NCI-H128 (cell line): ENCODE results near the gene RPS10.
"Not testable (repeated sequence)": the region's sequence is repeated elsewhere in the genome, so short reads cannot be mapped to it uniquely, and the experiment has no call there.

Source experiments
- DNase-seq: peaks from one replicate; lab custom pipeline; 2025; ENCODE audit not compliant: unreplicated experiment; lab: John Stamatoyannopoulos, UW

The RPS10 gene

GRCh38 chr6:34393191-34393965 is 32.5 kb downstream of the RPS10 start:
- DNase-seq, result no peak

GRCh38 chr6:34392497-34393190 is 33.2 kb downstream of the RPS10 start, which contains the start of gene NUDT3:
NUDT3 (minus strand) TSS chr6:34392669; CDS start chr6:34392362, 307 bp downstream.
- peak; percentile 87 for DNase-seq

GRCh38 chr6:34391786-34392496 is 33.9 kb downstream of the RPS10 start:
- peak; percentile 26 for DNase-seq

GRCh38 chr6:34391473-34391785 is 34.4 kb downstream of the RPS10 start:
- DNase-seq, result no peak

- DNase-seq, result no peak
These were observed 35.1 kb downstream of the RPS10 start for GRCh38 chr6:34390531-34391472.

GRCh38 chr6:34389034-34389433 is 36.8 kb downstream of the RPS10 start:
- DNase-seq, result no peak

GRCh38 chr6:34388421-34388820 is 37.4 kb downstream of the RPS10 start:
- no peak for DNase-seq

- DNase-seq, result no peak
These were observed 39.3 kb downstream of the RPS10 start for GRCh38 chr6:34386316-34387137.

- DNase-seq, result no peak
These were observed 40.1 kb downstream of the RPS10 start for GRCh38 chr6:34385793-34386195.

GRCh38 chr6:34384321-34385153 is 41.3 kb downstream of the RPS10 start:
- no peak for DNase-seq

- no peak for DNase-seq
These were observed 42.1 kb downstream of the RPS10 start for GRCh38 chr6:34383656-34384320.

GRCh38 chr6:34383161-34383631 is 42.7 kb downstream of the RPS10 start:
- no peak for DNase-seq

- DNase-seq, result no peak
These were observed 44.8 kb downstream of the RPS10 start for GRCh38 chr6:34381081-34381480.

- DNase-seq, result no peak
These were observed 47.4 kb downstream of the RPS10 start for GRCh38 chr6:34378470-34378869.

GRCh38 chr6:34377984-34378383 is 47.9 kb downstream of the RPS10 start:
- DNase-seq, result no peak

- DNase-seq, result not testable (repeated sequence)
These were observed 48.3 kb downstream of the RPS10 start for GRCh38 chr6:34377571-34377970.

- no peak for DNase-seq
These were observed 50.0 kb downstream of the RPS10 start for GRCh38 chr6:34375833-34376232.

GRCh38 chr6:34374508-34374907 is 51.4 kb downstream of the RPS10 start:
- no peak for DNase-seq
